Muscle of back (tissue), 11 donors: Measurements from ENCODE around the gene TNFRSF9. TPM values are rescaled to one million over a fixed set of nuclear protein-coding genes. Genes with fewer than 3 reads are reported as not detected.
"Not testable (repeated sequence)": the region's sequence is repeated elsewhere in the genome, so short reads cannot be mapped to it uniquely, and the experiment has no call there.

ENCODE experiments used
- DNase-seq, 3 donors: peaks; one replicate each; pipeline versions ENCODE4 v3.0.0 to v3.0.0-alpha.2; 2013
- polyA plus RNA-seq, 10 donors: library from polyadenylated mRNA; unstranded; fragments of 120-200 nt; gene quantifications; one replicate each; pipeline ENCODE4 v1.2.1, GENCODE V29; 2013; ENCODE audit not compliant: insufficient read length in 10 of 10

The TNFRSF9 gene
- polyA plus RNA-seq, 10 donors, result 0.05 to 0.30 (median 0.13) TPM

GRCh38 chr1:7961216-7962013 is 20.8 kb upstream of the TNFRSF9 start, which contains the start of gene PARK7:
Gene PARK7, plus strand, starts transcription at chr1:7961711. Its CDS starts 1,075 bp downstream, at chr1:7962786.
- peak; percentile 100 for DNase-seq

- DNase-seq, result no peak
These were observed 20.2 kb upstream of the TNFRSF9 start for GRCh38 chr1:7960867-7961215.

GRCh38 chr1:7960165-7960564 is 19.5 kb upstream of the TNFRSF9 start:
- no peak for DNase-seq

GRCh38 chr1:7956218-7957032 is 15.8 kb upstream of the TNFRSF9 start:
- DNase-seq, result no peak

DNA sequence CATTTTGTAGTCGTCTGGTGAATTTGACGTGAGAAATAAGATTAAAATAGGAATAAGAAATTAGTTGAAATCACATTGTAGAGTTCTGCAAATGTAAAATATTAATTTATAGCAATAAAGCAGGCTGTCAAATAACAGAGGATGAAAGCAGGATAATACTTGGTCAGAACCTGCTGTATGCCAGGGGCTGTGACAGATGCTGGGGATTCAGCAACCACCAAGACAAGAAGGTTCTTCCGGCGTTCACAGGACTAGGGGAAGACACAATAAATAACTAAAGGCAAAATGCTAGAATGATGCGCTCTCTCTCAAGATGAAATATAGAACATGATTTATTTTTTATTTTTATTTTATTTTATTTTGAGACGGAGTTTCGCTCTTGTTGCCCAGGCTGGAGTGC is 14.0 kb upstream of the TNFRSF9 start:
- DNase-seq, result no peak

- DNase-seq, result peak; percentile 88 to 97 (median 95)
These were observed 13.4 kb upstream of the TNFRSF9 start for GRCh38 chr1:7953850-7954609.

- not testable (repeated sequence) for DNase-seq
These were observed 12.2 kb upstream of the TNFRSF9 start for GRCh38 chr1:7952791-7953190.

- peak in 1 of 3 donors; percentile 85 for DNase-seq
These were observed 8.3 kb upstream of the TNFRSF9 start for GRCh38 chr1:7948960-7949359.

DNA sequence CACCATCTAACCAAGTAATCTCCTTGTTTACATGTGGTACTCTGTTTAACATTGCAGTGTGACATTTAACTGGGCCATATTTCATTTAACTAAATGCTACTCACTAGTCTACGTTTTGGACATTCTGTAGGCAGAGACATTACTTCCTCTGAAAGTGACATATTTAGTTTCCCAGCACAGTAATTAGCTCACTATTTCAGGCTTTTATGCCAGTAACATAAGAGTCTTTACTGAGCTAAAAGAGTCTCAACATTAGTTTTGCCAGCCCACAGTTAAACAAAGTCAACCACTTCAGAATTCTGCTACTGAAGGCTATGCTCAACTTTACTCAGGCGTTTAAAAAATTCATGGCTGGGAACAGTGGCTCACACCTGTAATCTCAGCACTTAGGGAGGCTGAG is 2.6 kb upstream of the TNFRSF9 start:
- no peak for DNase-seq

GRCh38 chr1:7942214-7942921 is 1.7 kb upstream of the TNFRSF9 start:
- peak in 2 of 3 donors; percentile 70 to 83 for DNase-seq

GRCh38 chr1:7941437-7941793 is 776 bp upstream of the TNFRSF9 start:
- DNase-seq, result no peak

- DNase-seq, result no peak
These were observed 605 bp downstream of the TNFRSF9 start for GRCh38 chr1:7940034-7940433.

DNA sequence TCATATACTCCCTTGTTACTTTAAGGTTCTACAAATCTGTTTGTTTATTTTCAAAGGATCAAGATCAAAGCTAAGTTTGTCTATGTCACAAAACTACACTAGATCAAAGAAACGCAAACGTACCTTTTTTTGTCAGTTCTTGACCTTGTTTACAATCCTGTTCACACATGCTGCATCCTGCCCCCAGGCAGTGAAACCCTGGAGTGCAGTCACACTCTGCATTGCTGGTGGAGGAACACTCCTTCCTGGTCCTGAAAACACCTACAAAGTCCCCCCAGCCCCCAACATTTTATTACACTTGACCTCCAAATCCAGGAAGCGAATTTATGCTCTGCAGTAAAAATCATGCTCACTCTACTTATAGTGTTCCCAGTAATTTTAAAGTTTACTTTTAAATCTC is 2.6 kb downstream of the TNFRSF9 start:
- no peak for DNase-seq

DNA sequence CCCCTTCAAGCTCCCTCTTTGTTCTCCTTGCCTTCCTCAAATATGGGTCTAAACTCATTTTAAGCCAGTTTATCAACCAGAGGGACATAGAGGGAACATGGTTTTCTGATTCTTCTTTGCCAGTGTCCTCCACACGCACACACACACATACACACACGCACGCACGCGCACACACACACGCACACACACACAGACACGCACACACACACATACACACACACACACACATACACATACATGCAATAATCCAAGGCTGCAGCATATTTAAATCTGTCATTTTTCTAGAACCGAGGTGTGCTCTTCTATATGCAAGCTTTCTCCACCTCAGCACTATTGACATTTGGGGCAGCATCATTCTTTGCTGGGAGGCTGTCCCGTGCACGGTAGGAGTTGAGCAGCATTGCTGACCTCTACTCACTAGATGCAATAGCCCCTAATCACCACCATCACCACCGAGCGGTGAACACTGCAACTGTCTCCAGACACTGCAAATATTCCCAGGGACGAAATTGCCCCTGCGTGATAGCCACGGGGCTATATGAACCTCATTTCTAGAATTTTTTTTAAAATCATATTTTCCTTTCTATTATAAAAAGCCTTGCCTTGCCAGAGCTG is 8.0 kb downstream of the TNFRSF9 start:
- DNase-seq, result no peak

- no peak for DNase-seq
These were observed 9.2 kb downstream of the TNFRSF9 start for GRCh38 chr1:7931446-7931812.

DNA sequence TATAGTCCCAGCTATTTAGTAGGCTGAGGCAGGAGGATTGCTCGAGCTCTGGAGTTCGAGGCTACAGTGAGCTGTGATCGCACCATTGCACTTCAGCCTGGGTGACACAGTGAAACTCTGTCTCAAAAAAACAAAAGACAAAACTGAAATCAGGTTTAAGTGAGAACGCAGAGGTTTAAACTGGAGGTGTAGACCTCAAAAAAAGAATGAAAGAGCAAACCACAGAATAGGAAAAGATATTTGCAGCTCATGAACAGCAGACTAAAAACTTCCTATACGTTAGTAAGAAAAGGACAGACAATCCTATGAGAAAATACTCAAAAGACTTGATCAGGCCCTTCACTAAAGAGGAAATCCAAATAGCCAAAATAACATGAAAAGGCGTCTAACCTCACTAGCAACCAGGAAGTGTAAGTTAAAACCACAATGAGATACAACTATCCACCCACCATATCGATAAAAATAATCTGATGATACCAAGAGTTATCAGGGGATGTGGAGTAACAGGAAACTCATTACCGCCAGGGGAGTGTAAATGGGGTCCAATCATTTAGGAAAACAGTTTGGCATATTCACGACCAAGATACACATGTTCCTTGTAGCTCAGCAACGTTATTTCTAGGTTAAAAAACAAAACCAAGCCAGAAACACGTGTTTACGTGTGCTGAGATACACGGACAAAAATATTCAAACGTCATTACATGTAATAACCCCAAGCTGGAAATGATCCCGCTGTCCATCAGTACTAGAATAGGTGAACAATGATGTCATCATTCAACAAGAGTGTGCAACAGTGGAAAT is 9.8 kb downstream of the TNFRSF9 start:
- no peak for DNase-seq

- DNase-seq, result no peak
These were observed 11.0 kb downstream of the TNFRSF9 start for GRCh38 chr1:7929637-7930036.

- DNase-seq, result no peak
These were observed 12.4 kb downstream of the TNFRSF9 start for GRCh38 chr1:7928247-7928646.

DNA sequence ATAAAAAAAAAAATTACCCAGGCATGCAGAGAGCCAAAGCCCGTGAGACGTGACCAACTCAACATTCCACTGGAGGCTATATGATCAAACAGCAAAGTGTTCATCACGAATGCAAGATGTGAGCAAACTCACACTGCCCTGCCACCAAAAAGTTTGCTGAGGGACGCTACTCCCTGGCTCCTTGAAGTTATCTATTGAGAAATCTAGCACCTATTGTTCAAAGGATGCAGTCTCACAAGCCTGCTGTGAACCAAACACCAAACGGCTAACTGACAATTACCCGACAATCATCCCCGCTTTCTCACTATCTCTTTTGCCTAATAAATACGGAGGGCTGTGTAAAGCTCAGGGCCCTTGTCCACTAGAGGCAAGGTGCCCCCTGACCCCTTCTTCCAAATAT is 13.6 kb downstream of the TNFRSF9 start:
- DNase-seq, result not testable (repeated sequence)

- DNase-seq, result no peak
These were observed 18.3 kb downstream of the TNFRSF9 start for GRCh38 chr1:7922301-7922700.
